Hematopoietic multipotent progenitor cell treated with erythropoietin and hydrocortisone succinate and interleukin-3 and kit ligand, for 4 days (in vitro differentiated cells): ENCODE data around the gene MAZ.
"Not testable (repeated sequence)": the region's sequence is repeated elsewhere in the genome, so short reads cannot be mapped to it uniquely, and the experiment has no call there.

Experiments used
- DNase-seq: peaks from one replicate; pipeline ENCODE4 v3.0.0-alpha.2; 2015

Gene MAZ

GRCh38 chr16:29784901-29785500 is 21.3 kb upstream of the MAZ start:
- peak; percentile 83 for DNase-seq

- not testable (repeated sequence) for DNase-seq
Observed at GRCh38 chr16:29787155-29787554, 19.2 kb upstream of the MAZ start.

GRCh38 chr16:29789775-29790182 is 16.6 kb upstream of the MAZ start:
- no peak for DNase-seq

GRCh38 chr16:29790183-29790948 is 16.0 kb upstream of the MAZ start, which contains the start of gene KIF22:
Gene KIF22, plus strand, starts transcription at chr16:29790751. Its CDS starts 9 bp downstream, at chr16:29790760.
- DNase-seq, result peak; percentile 100

GRCh38 chr16:29790949-29791844 is 15.1 kb upstream of the MAZ start:
- DNase-seq, result peak; percentile 33

- DNase-seq, result peak; percentile 32
Observed at GRCh38 chr16:29791845-29792807, 14.2 kb upstream of the MAZ start.

DNA sequence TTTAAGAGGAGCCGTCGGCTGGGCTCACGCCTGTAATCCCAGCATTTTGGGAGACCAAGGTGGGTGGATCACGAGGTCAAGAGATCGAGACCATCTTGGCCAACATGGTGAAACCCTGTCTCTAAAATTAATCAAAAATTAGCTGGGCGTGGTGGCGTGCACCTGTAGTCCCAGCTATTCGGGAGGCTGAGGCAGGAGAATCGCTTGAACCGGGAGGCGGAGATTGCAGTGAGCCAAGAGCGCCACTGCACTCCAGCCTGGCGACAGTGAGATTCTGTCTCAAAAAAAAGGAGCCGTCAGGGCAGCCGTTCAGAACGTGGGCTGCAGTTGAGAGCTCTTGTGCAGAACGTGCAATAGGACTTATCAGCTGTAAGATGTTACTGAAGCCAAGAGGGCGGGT is 13.2 kb upstream of the MAZ start:
- DNase-seq, result not testable (repeated sequence)

- DNase-seq, result no peak
Observed at GRCh38 chr16:29794231-29794710, 12.1 kb upstream of the MAZ start.

GRCh38 chr16:29802416-29802935 is 3.9 kb upstream of the MAZ start:
- no peak for DNase-seq

DNA sequence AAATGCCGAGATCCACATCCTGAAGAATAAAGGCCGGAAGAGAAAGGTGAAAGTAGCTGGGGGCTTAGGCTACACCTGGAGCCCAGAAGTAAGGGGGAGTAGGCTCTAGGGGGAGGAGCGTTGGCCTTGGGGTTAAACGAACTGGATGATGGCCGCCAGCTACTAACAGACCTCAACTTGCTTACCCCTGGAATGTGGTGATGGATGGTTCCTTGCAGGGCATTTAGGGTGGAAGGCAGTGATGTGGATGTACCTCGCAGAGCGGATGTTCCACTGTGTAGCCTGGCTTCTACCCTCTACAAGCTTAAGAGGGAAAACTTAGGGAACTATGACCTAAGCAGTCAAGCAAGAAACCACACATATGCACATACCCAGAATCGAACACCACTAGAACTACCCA is 2.3 kb upstream of the MAZ start:
- DNase-seq, result no peak

- DNase-seq, result peak; percentile 59
Observed at GRCh38 chr16:29804455-29805231, 1.7 kb upstream of the MAZ start.

GRCh38 chr16:29805232-29806098 is 864 bp upstream of the MAZ start:
- peak; percentile 99 for DNase-seq

DNA sequence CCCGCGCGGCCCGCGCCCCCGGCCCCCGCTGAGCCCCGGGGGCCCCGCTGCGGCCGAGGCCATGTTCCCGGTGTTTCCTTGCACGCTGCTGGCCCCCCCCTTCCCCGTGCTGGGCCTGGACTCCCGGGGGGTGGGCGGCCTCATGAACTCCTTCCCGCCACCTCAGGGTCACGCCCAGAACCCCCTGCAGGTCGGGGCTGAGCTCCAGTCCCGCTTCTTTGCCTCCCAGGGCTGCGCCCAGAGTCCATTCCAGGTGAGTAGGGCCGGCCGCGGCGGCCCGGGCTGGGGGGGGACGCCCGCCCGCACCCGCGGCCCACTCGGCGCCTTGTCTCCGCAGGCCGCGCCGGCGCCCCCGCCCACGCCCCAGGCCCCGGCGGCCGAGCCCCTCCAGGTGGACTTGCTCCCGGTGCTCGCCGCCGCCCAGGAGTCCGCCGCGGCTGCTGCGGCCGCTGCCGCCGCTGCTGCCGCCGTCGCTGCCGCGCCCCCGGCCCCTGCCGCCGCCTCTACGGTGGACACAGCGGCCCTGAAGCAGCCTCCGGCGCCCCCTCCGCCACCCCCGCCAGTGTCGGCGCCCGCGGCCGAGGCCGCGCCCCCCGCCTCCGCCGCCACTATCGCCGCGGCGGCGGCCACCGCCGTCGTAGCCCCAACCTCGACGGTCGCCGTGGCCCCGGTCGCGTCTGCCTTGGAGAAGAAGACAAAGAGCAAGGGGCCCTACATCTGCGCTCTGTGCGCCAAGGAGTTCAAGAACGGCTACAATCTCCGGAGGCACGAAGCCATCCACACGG is 504 bp downstream of the MAZ start:
- peak; percentile 91 for DNase-seq

- DNase-seq, result peak; percentile 97
Observed at GRCh38 chr16:29807426-29808218, 1.3 kb downstream of the MAZ start.

DNA sequence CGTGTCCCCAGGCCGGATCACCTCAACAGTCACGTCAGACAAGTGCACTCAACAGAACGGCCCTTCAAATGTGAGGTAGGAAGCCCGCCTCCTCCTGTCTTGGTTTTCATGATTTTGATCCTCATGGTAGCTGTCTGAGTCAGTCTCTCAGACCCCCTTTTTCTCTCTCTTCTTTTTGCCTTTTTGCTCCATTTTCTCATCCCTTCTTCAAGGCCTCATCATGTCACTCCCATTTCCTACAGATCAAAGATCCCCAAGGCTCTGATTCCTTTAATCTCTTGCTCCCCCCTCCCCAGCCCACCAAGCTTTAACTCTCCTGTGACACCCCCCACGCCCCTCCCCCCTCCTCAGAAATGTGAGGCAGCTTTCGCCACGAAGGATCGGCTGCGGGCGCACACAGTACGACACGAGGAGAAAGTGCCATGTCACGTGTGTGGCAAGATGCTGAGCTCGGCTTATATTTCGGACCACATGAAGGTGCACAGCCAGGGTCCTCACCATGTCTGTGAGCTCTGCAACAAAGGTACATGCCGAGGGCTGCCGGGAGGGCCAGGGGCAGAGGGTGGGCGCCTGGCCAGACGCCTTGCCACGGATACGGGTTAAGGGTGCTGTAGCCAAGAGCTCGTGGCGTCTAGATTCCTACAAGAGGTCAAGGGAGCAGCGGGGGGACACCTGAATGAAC is 2.0 kb downstream of the MAZ start:
- no peak for DNase-seq

GRCh38 chr16:29809031-29809747 is 2.9 kb downstream of the MAZ start:
- no peak for DNase-seq
